ENCODE data around the gene IPCEF1. TPM values are rescaled to one million over a fixed set of nuclear protein-coding genes. Genes with fewer than 3 reads are reported as not detected.

The IPCEF1 gene
- total RNA-seq, 1 donor = 0.36 TPM

DNA sequence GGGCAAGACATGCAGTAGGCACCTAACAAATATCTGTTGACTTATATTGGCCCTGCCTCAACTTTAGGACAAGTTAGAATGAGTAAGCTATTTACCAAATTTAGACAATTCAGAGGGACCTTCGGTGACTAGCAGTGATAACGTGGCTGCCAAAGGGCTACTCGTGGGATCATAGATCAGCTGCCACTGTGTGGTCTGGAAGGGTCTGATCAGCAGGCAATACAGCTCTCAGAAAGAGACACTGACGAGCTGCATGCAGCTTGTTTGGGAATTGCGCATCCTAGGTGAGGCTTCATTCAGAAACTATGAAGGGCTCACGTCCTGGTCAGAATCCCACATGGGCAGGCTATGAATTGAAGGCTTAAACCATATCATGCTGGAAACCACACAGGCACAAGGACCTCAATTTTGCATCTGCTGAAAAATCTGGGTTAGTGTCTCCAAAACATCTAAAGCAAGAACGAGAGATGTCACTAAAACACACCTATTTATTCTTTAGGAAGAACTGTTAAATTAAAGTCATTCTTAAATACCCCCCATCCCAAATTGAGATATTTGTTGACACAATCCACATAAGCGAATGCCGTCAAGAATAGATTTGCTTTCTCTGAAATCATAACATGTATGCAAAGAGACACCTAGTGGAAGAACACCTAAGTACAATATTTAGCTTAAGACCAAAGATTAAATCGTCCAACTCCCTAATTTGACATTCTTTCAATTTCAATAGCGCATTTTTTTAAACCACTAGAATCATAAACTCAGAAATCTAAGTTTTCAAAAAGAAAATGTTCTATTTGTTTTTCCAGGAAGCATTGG, 79.6 kb downstream of the IPCEF1 start:
- DNase-seq (ENCODE audit: insufficient read length, low spot score, missing footprints) = peak; percentile 64

DNA sequence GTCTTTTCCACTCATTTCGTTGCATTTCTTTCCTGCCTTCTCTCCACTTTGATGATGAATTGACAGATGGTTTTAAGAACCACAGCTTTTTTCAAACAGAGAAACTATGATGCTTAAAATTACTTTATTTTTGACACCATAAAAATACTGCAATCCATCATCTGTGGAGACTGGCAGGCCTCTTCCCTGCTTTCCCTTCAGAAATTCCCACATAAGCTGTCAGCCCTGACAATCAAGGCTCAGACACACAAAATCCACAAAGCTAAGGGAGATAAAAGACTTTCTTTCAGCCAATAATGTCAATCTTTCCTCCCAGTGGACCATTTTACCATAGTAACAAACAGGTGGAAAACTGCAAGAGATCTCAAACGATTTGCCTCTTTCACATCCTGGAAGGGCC, 82.4 kb downstream of the IPCEF1 start:
- Histone ChIP-seq H3K27ac (ENCODE audit: low read depth, low read length) (no peak overlapping the region), H4K20me1 (ENCODE audit: insufficient read depth, low read length) (no peaks in the 10 kb centered on the region), H3K36me3 (ENCODE audit: insufficient read depth, low read length) (no peaks in the 10 kb centered on the region), H3K27me3 (ENCODE audit: insufficient read depth, low read length) (no peaks in the 10 kb centered on the region), H3K79me2 (ENCODE audit: insufficient read depth, low read length) (no peaks in the 10 kb centered on the region), H3K9me3 (ENCODE audit: low read depth, low read length) (no peaks in the 10 kb centered on the region), H2AFZ (ENCODE audit: low read length) (no peak overlapping the region), H3K4me3 (ENCODE audit: insufficient read depth, low read length) (no peak overlapping the region), H3K4me1 (ENCODE audit: insufficient read depth, low read length) (no peaks in the 10 kb centered on the region), H3K4me2 (ENCODE audit: insufficient read depth, low read length) (no peak overlapping the region)
- no peak for DNase-seq (ENCODE audit: insufficient read length, low spot score, missing footprints)
- TF ChIP-seq, protein P1, sequence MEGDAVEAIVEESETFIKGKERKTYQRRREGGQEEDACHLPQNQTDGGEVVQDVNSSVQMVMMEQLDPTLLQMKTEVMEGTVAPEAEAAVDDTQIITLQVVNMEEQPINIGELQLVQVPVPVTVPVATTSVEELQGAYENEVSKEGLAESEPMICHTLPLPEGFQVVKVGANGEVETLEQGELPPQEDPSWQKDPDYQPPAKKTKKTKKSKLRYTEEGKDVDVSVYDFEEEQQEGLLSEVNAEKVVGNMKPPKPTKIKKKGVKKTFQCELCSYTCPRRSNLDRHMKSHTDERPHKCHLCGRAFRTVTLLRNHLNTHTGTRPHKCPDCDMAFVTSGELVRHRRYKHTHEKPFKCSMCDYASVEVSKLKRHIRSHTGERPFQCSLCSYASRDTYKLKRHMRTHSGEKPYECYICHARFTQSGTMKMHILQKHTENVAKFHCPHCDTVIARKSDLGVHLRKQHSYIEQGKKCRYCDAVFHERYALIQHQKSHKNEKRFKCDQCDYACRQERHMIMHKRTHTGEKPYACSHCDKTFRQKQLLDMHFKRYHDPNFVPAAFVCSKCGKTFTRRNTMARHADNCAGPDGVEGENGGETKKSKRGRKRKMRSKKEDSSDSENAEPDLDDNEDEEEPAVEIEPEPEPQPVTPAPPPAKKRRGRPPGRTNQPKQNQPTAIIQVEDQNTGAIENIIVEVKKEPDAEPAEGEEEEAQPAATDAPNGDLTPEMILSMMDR (IDR thresholded peaks at IDR 0.05; ENCODE audit: extremely low read depth, low read depth, low read length) = no peak

More for the DNA sequence above, 79.6 kb downstream of the IPCEF1 start:
- Histone ChIP-seq H3K36me3 (ENCODE audit: insufficient read depth, low read length) (no peaks in the 10 kb centered on the region), H4K20me1 (ENCODE audit: insufficient read depth, low read length) (no peaks in the 10 kb centered on the region), H2AFZ (ENCODE audit: low read length) (peak overlapping the region; percentile 82), H3K4me3 (ENCODE audit: insufficient read depth, low read length) (peak overlapping the region; percentile 60), H3K79me2 (ENCODE audit: insufficient read depth, low read length) (no peaks in the 10 kb centered on the region), H3K9me3 (ENCODE audit: low read depth, low read length) (no peaks in the 10 kb centered on the region), H3K27me3 (ENCODE audit: insufficient read depth, low read length) (no peaks in the 10 kb centered on the region), H3K27ac (ENCODE audit: low read depth, low read length) (no peak overlapping the region), H3K4me2 (ENCODE audit: insufficient read depth, low read length) (peak overlapping the region; percentile 87), H3K4me1 (ENCODE audit: insufficient read depth, low read length) (no peaks in the 10 kb centered on the region)
- TF ChIP-seq, protein P1 (IDR thresholded peaks at IDR 0.05; ENCODE audit: extremely low read depth, low read depth, low read length) = peak; percentile 57

DNA sequence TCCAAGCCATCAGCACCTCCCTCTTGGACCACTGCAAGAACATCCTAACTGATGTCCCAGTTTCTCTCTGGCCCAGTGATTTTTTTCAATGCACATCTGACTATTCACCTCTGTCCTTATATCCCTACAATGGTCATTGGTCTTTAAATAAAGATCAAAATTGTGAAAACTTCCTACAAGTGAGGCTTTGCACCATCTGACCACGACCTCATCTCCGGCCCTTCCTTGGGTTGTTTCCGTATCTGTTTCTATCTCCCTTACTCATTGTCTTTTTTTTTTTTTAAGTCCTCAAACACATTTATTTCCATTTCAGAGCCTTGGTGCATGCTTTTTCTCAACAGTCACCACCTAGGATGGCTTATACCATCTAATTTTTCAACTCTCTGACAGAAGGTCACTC, 88.1 kb downstream of the IPCEF1 start:
- Histone ChIP-seq H3K4me3 (ENCODE audit: insufficient read depth, low read length) (no peak overlapping the region), H2AFZ (ENCODE audit: low read length) (no peak overlapping the region), H3K27me3 (ENCODE audit: insufficient read depth, low read length) (no peaks in the 10 kb centered on the region), H4K20me1 (ENCODE audit: insufficient read depth, low read length) (no peaks in the 10 kb centered on the region), H3K27ac (ENCODE audit: low read depth, low read length) (no peak overlapping the region), H3K9me3 (ENCODE audit: low read depth, low read length) (no peaks in the 10 kb centered on the region), H3K36me3 (ENCODE audit: insufficient read depth, low read length) (no peaks in the 10 kb centered on the region), H3K4me1 (ENCODE audit: insufficient read depth, low read length) (no peaks in the 10 kb centered on the region), H3K79me2 (ENCODE audit: insufficient read depth, low read length) (no peaks in the 10 kb centered on the region), H3K4me2 (ENCODE audit: insufficient read depth, low read length) (no peak overlapping the region)
- TF ChIP-seq, protein P1 (IDR thresholded peaks at IDR 0.05; ENCODE audit: extremely low read depth, low read depth, low read length) = no peak
- no peak for DNase-seq (ENCODE audit: insufficient read length, low spot score, missing footprints)

DNA sequence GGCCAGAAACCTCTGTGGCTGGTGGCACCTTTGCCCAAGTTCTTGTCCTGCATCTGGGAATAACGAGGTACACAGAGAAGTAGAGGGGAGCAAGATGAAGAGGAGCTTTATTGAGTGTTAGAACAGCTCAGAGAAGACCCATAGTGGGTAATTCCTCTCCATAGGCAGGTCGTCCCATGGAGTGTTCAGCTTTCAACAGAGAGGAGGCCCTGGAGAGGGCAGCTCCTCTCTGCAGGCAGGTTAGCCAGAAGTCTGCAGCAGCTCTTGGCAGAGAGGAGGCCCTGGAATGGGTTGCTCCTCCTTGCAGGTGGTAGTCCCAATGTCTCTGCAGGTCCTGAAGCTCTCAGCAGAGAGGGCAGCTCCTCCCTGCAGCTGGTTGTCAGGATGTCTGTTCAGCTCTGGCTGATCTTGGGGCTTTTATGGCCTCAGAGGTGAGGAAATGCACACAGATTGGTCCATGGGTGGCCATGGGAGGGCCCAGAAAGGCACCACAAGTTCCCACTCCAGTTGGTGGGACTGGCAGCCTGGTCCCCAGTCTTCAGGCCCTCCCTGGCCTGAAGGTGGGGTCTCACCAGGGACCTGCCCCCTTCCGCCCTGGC, 89.0 kb downstream of the IPCEF1 start:
- Histone ChIP-seq H3K36me3 (ENCODE audit: insufficient read depth, low read length) (no peaks in the 10 kb centered on the region), H3K9me3 (ENCODE audit: low read depth, low read length) (no peaks in the 10 kb centered on the region), H4K20me1 (ENCODE audit: insufficient read depth, low read length) (no peaks in the 10 kb centered on the region), H3K27ac (ENCODE audit: low read depth, low read length) (no peak overlapping the region), H3K4me3 (ENCODE audit: insufficient read depth, low read length) (no peak overlapping the region), H3K79me2 (ENCODE audit: insufficient read depth, low read length) (no peaks in the 10 kb centered on the region), H3K4me2 (ENCODE audit: insufficient read depth, low read length) (no peak overlapping the region), H2AFZ (ENCODE audit: low read length) (no peak overlapping the region), H3K4me1 (ENCODE audit: insufficient read depth, low read length) (no peaks in the 10 kb centered on the region), H3K27me3 (ENCODE audit: insufficient read depth, low read length) (no peaks in the 10 kb centered on the region)
- no peak for DNase-seq (ENCODE audit: insufficient read length, low spot score, missing footprints)
- TF ChIP-seq, protein P1 (IDR thresholded peaks at IDR 0.05; ENCODE audit: extremely low read depth, low read depth, low read length) = no peak

Measured in osteoblast (primary cell).